Measurements from ENCODE around the gene NF2. TPM values are rescaled to one million over a fixed set of nuclear protein-coding genes. Genes with fewer than 3 reads are reported as not detected.
A peak's percentile ranks its signal among the peaks of the same experiment; 100 is the strongest.

NF2 gene
- total and polyA plus RNA-seq, 3 experiments from 2014 or later = 21.4 to 53.3 (median 51.6) TPM

DNA sequence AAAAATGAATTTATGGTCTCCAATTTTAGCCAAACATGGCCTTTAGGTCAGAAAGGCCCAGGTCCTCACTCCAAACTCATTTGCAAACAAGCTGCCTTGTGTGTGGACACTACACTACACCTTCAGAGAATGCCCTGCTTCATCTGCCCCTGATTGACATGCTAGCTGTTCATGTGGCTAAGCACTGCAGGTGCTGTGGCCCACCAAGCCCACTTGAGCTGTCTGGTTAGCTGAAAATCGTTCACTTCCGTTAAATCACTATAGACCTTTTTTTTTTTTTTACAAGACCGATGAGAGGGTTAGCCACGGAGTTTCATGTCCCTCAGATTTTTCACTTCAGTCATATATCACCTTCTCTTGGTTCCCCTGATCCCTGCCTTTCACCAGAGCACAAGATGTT, 39.3 kb downstream of the NF2 start:
- ChIA-PET CTCF (no interaction called here), POLR2A (interaction anchor here (0.7 kb wide), 1 partner anchor 63 kb away, joined by 4 read pairs; no protein-coding TSS in a partner anchor)
- DNase-seq = no peak
- Mint-ChIP-seq H3K27me3 (no peaks in the 10 kb centered on the region), H3K27ac (peak overlapping the region in 3 of 8 donors; percentile 35 to 86 (median 74)), H3K4me3 (peak overlapping the region in 2 of 7 donors; percentile 32 to 46), H3K9me3 (no peaks in the 10 kb centered on the region), H3K36me3 (peaks cover 0 to 66% (median 25%) of the 10 kb centered on the region in 3 donors), H3K4me1 (peaks cover 17 to 31% (median 18%) of the 10 kb centered on the region in 3 donors)
- no peaks in the 10 kb centered on the region for H3K9me3 ChIP-seq (ENCODE audit: low read length)
- H3K4me1 ChIP-seq (ENCODE audit: insufficient read depth, low read length) = no peaks in the 10 kb centered on the region
- H3K4me3 ChIP-seq (ENCODE audit: low read length) = no peak overlapping the region
- no peaks in the 10 kb centered on the region for H3K27me3 ChIP-seq (ENCODE audit: insufficient read depth, low read length, poor library complexity, severe bottlenecking)
- no peaks in the 10 kb centered on the region for H3K36me3 ChIP-seq (ENCODE audit: insufficient read depth, low read length)
- H3K27ac ChIP-seq (ENCODE audit: low read depth, low read length) = no peak overlapping the region

DNA sequence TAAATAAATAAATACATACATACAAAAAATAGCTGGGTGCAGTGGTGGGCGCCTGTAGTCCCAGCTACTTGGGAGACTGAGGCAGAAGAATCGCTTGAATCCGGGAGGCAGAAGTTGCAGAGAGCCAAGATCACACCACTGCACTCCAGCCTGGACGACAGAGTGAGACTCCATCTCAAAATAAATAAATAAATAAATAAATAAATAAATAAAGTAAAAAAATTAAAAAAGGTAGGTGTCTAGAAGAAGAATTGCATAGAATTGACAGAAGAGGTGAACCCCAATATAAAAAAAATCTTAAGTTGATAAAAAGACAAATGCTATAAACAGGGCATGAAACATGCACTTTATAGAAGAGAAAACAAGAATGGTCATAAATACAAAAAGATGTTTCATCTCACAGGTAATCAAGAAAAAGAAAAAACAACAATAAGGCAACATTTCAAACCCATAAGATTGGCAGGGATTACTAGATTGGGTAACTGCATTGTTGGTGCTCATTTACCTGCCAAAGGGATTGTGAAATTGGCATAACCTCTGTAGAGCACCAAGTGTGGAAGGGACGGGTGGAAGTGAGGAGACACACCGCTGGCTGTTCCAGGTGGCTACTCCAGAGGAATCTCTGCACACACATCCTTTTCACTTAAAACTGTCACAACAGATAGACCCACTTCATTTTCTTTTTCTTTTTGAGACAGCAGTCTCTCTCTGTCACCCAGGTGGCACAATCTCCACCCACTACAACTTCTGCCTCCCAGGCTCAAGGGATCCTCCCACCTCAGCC, 44.7 kb downstream of the NF2 start:
- Histone ChIP-seq H3K9me3 (ENCODE audit: low read length) (no peaks in the 10 kb centered on the region), H3K4me3 (ENCODE audit: low read length) (no peak overlapping the region), H3K36me3 (ENCODE audit: insufficient read depth, low read length) (no peaks in the 10 kb centered on the region), H3K27me3 (ENCODE audit: insufficient read depth, low read length, poor library complexity, severe bottlenecking) (no peaks in the 10 kb centered on the region), H3K27ac (ENCODE audit: low read depth, low read length) (no peak overlapping the region), H3K4me1 (ENCODE audit: insufficient read depth, low read length) (no peaks in the 10 kb centered on the region)
- H3K9me3 Mint-ChIP-seq = no peaks in the 10 kb centered on the region
- no peak for DNase-seq
- peaks cover 0 to 1% of the 10 kb centered on the region in 2 donors for H3K27me3 Mint-ChIP-seq
- H3K4me3 Mint-ChIP-seq = no peak overlapping the region
- H3K36me3 Mint-ChIP-seq = peaks cover 0 to 49% (median 16%) of the 10 kb centered on the region in 3 donors
- POLR2A ChIA-PET = no interaction called here
- CTCF ChIA-PET = no interaction called here
- no peaks in the 10 kb centered on the region for H3K4me1 Mint-ChIP-seq
- H3K27ac Mint-ChIP-seq = no peak overlapping the region

DNA sequence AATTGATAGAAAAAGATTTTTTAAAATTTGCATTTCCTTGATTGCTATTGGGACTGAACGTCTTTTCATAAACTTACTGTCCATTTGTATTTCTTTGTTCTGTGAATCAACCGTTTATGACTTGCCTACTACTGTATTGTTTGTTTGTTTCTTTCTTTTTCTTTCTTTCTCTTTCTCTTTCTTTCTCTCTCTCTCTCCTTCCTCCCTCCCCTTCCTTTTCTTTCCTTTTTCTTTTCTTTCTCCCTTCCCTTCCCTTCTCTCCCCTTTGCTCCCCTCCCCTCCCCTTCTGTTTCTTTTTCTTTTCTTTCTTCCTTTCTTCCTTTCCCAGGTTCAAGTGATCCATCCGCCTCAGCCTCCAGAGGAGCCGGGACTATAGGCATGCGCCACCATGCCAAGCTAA, 46.9 kb downstream of the NF2 start:
- peaks cover 0 to 1% of the 10 kb centered on the region in 2 donors for H3K27me3 Mint-ChIP-seq
- peak overlapping the region in 1 of 8 donors; percentile 14 for H3K27ac Mint-ChIP-seq
- Histone ChIP-seq H3K27ac (ENCODE audit: low read depth, low read length) (no peak overlapping the region), H3K27me3 (ENCODE audit: insufficient read depth, low read length, poor library complexity, severe bottlenecking) (no peaks in the 10 kb centered on the region), H3K4me1 (ENCODE audit: insufficient read depth, low read length) (no peaks in the 10 kb centered on the region), H3K4me3 (ENCODE audit: low read length) (no peak overlapping the region), H3K9me3 (ENCODE audit: low read length) (no peaks in the 10 kb centered on the region), H3K36me3 (ENCODE audit: insufficient read depth, low read length) (no peaks in the 10 kb centered on the region)
- H3K4me3 Mint-ChIP-seq = no peak overlapping the region
- no peak for DNase-seq
- POLR2A ChIA-PET = no interaction called here
- H3K9me3 Mint-ChIP-seq = no peaks in the 10 kb centered on the region
- CTCF ChIA-PET = no interaction called here
- H3K36me3 Mint-ChIP-seq = peaks cover 0 to 58% (median 15%) of the 10 kb centered on the region in 3 donors
- no peaks in the 10 kb centered on the region for H3K4me1 Mint-ChIP-seq

DNA sequence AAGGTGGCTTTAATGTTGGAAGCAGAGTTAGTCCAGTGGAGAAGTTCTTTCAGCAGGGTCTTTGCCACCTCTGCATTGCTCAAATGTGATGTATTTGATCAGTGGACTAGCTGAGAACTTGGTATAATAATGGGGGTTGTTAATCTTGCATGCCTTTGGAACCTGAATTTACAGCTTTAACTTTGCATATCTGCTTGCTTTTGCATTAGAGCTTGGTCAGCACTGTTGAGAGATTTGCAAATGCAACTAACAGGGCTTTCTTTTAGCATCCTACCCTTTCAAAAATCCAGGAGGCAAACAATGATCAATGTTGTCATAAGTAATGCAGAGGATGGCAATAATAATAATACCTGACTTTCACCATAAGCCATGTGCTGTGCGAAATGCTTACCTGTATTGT, 48.2 kb downstream of the NF2 start:
- no peak overlapping the region for H3K4me3 Mint-ChIP-seq
- DNase-seq = no peak
- H3K4me1 ChIP-seq (ENCODE audit: insufficient read depth, low read length) = no peaks in the 10 kb centered on the region
- H3K27me3 ChIP-seq (ENCODE audit: insufficient read depth, low read length, poor library complexity, severe bottlenecking) = no peaks in the 10 kb centered on the region
- ChIA-PET CTCF (no interaction called here), POLR2A (no interaction called here)
- no peaks in the 10 kb centered on the region for H3K36me3 ChIP-seq (ENCODE audit: insufficient read depth, low read length)
- H3K9me3 ChIP-seq (ENCODE audit: low read length) = no peaks in the 10 kb centered on the region
- H3K4me3 ChIP-seq (ENCODE audit: low read length) = no peak overlapping the region
- no peak overlapping the region for H3K27ac ChIP-seq (ENCODE audit: low read depth, low read length)
- H3K27me3 Mint-ChIP-seq = peaks cover 0 to 1% of the 10 kb centered on the region in 2 donors
- no peaks in the 10 kb centered on the region for H3K4me1 Mint-ChIP-seq
- no peaks in the 10 kb centered on the region for H3K9me3 Mint-ChIP-seq
- H3K36me3 Mint-ChIP-seq = peaks cover 0 to 52% (median 16%) of the 10 kb centered on the region in 3 donors
- peak overlapping the region in 1 of 8 donors; percentile 11 for H3K27ac Mint-ChIP-seq

DNA sequence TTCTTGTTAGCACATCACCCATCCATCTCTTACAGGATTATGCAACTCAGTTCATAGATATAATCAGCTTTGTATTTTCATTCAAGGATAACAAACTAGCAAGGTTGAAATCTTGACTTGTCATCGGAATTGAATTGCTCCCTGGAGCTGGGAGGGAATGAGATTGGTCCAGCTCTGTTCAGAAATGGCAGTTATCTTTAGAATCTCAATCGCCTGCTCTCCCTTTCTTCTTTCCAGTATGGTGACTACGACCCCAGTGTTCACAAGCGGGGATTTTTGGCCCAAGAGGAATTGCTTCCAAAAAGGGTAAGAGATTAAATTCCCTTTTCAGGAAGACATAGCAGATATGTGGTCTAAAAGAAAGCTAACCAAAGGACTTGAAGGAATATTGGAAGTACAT, 51.0 kb downstream of the NF2 start:
- H3K4me3 ChIP-seq (ENCODE audit: low read length) = no peak overlapping the region
- Mint-ChIP-seq H3K27ac (no peak overlapping the region), H3K27me3 (no peaks in the 10 kb centered on the region), H3K36me3 (peaks cover 3 to 57% (median 13%) of the 10 kb centered on the region in 3 donors), H3K4me1 (no peaks in the 10 kb centered on the region), H3K4me3 (no peak overlapping the region), H3K9me3 (no peaks in the 10 kb centered on the region)
- ChIA-PET POLR2A (no interaction called here), CTCF (no interaction called here)
- no peaks in the 10 kb centered on the region for H3K36me3 ChIP-seq (ENCODE audit: insufficient read depth, low read length)
- DNase-seq = no peak
- no peak overlapping the region for H3K27ac ChIP-seq (ENCODE audit: low read depth, low read length)
- no peaks in the 10 kb centered on the region for H3K27me3 ChIP-seq (ENCODE audit: insufficient read depth, low read length, poor library complexity, severe bottlenecking)
- H3K4me1 ChIP-seq (ENCODE audit: insufficient read depth, low read length) = no peaks in the 10 kb centered on the region
- no peaks in the 10 kb centered on the region for H3K9me3 ChIP-seq (ENCODE audit: low read length)

DNA sequence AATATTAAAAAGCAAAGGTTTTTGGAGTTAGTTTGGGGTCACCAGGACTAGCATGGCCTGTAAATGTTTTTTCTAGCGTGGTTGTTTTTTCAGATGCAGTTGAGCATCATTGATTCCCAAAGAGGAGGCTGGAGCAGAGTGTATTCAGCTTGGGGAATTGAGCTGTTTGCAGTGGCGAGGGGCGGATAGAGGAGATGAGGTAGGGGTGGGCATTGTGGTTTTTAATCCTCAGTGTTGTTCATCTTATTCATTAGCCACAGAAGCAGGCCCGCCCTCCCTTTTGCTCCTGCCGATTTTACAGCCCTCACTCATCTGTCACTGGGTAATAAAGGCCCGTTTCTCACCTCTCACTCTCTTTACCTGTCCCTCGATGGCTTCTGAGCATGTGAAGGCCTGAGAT, 51.4 kb downstream of the NF2 start:
- Histone ChIP-seq H3K27ac (ENCODE audit: low read depth, low read length) (no peak overlapping the region), H3K4me1 (ENCODE audit: insufficient read depth, low read length) (no peaks in the 10 kb centered on the region), H3K36me3 (ENCODE audit: insufficient read depth, low read length) (no peaks in the 10 kb centered on the region), H3K4me3 (ENCODE audit: low read length) (no peak overlapping the region), H3K9me3 (ENCODE audit: low read length) (no peaks in the 10 kb centered on the region), H3K27me3 (ENCODE audit: insufficient read depth, low read length, poor library complexity, severe bottlenecking) (no peaks in the 10 kb centered on the region)
- Mint-ChIP-seq H3K27ac (no peak overlapping the region), H3K27me3 (no peaks in the 10 kb centered on the region), H3K36me3 (peaks cover 3 to 61% (median 13%) of the 10 kb centered on the region in 3 donors), H3K4me1 (no peaks in the 10 kb centered on the region), H3K9me3 (no peaks in the 10 kb centered on the region), H3K4me3 (no peak overlapping the region)
- no peak for DNase-seq
- POLR2A ChIA-PET = no interaction called here
- CTCF ChIA-PET = no interaction called here

DNA sequence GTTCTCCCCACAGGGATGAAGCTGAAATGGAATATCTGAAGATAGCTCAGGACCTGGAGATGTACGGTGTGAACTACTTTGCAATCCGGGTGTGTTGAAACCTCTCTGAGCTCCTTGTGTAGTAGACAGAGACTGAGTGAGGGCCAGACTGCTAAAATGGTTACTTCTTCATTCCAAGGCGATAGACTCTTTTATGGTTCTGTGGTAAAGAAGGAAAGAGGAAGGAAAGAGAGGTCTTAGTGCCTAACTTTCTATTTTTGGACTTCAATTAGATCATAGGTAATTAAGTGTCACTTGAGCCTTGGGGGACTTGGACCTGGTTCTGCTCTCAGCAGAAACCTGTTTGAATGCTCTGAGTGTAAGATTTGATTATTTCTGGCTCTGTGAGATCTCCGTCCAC, 54.7 kb downstream of the NF2 start:
- Histone ChIP-seq H3K27me3 (ENCODE audit: insufficient read depth, low read length, poor library complexity, severe bottlenecking) (no peaks in the 10 kb centered on the region), H3K4me3 (ENCODE audit: low read length) (no peak overlapping the region), H3K4me1 (ENCODE audit: insufficient read depth, low read length) (no peaks in the 10 kb centered on the region), H3K36me3 (ENCODE audit: insufficient read depth, low read length) (peaks cover 11% of the 10 kb centered on the region), H3K9me3 (ENCODE audit: low read length) (no peaks in the 10 kb centered on the region), H3K27ac (ENCODE audit: low read depth, low read length) (no peak overlapping the region)
- CTCF ChIA-PET = no interaction called here
- Mint-ChIP-seq H3K9me3 (no peaks in the 10 kb centered on the region), H3K27ac (no peak overlapping the region), H3K4me3 (no peak overlapping the region), H3K27me3 (no peaks in the 10 kb centered on the region), H3K4me1 (no peaks in the 10 kb centered on the region), H3K36me3 (peaks cover 3 to 81% (median 19%) of the 10 kb centered on the region in 3 donors)
- POLR2A ChIA-PET = no interaction called here
- no peak for DNase-seq

DNA sequence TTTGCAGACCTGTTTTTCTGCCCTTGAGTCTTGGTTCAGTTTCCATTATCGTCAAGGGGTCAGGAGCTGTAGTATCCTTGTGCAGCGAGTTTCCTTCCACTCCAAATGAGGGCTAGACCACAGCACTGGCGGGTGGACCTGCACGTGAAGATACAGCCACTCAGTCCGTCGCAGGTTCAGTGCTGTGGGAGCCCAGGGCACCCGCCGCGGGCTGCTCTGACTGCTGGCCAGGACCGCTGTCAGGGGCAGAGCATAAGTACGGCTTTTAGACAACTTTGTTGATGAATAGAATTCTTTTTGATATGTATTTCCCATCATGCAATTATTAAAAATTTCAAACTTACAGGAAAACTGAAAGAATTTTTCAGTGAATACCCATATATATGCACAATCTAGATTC, 56.6 kb downstream of the NF2 start:
- Histone ChIP-seq H3K36me3 (ENCODE audit: insufficient read depth, low read length) (peaks cover 18% of the 10 kb centered on the region), H3K4me3 (ENCODE audit: low read length) (no peak overlapping the region), H3K9me3 (ENCODE audit: low read length) (no peaks in the 10 kb centered on the region), H3K4me1 (ENCODE audit: insufficient read depth, low read length) (no peaks in the 10 kb centered on the region), H3K27me3 (ENCODE audit: insufficient read depth, low read length, poor library complexity, severe bottlenecking) (no peaks in the 10 kb centered on the region), H3K27ac (ENCODE audit: low read depth, low read length) (no peak overlapping the region)
- no peak overlapping the region for H3K27ac Mint-ChIP-seq
- ChIA-PET POLR2A (no interaction called here), CTCF (no interaction called here)
- H3K4me3 Mint-ChIP-seq = no peak overlapping the region
- H3K27me3 Mint-ChIP-seq = no peaks in the 10 kb centered on the region
- H3K4me1 Mint-ChIP-seq = no peaks in the 10 kb centered on the region
- DNase-seq = no peak
- H3K36me3 Mint-ChIP-seq = peaks cover 3 to 87% (median 28%) of the 10 kb centered on the region in 3 donors
- no peaks in the 10 kb centered on the region for H3K9me3 Mint-ChIP-seq
